ENCODE data around the gene CDH13. TPM values are rescaled to one million over a fixed set of nuclear protein-coding genes. Genes with fewer than 3 reads are reported as not detected.

Gene CDH13
- total and polyA plus RNA-seq, 10 of the 15 experiments (the other 5 are each of a cell fraction or from before 2014, with no cell fraction given), result under 0.01 to 0.05 TPM; not detected in 8

- in situ Hi-C loops (cut with MboI), result no loop called here
- no peak for TF ChIP-seq POLR2A (IDR thresholded peaks at IDR 0.05; ENCODE audit: low read depth, low read length)
- no peak for TF ChIP-seq STAT1 (conservative IDR thresholded peaks at IDR 0.05)
- TF ChIP-seq ETV6 (conservative IDR thresholded peaks at IDR 0.05 in 1 of 2, IDR thresholded peaks at IDR 0.05 in 1 of 2; ENCODE audit: borderline replicate concordance in 1 of 2, low read depth in 1 of 2), result no peak
- no peak for TF ChIP-seq SRF (IDR thresholded peaks at IDR 0.05; ENCODE audit: low read depth in 2 of 2, low read length in 2 of 2)
- no peak for TF ChIP-seq MYC (IDR thresholded peaks at IDR 0.05; ENCODE audit: insufficient read depth, insufficient read length, insufficient replicate concordance, low read length, severe bottlenecking)
- no peak for TF ChIP-seq KLF5 (IDR thresholded peaks at IDR 0.05; ENCODE audit: partially characterized antibody)
- no peak for TF ChIP-seq MEF2B (IDR thresholded peaks at IDR 0.05; ENCODE audit: partially characterized antibody, poor library complexity, severe bottlenecking)
- TF ChIP-seq RUNX3 (IDR thresholded peaks at IDR 0.05; ENCODE audit: low read length), result no peak
- TF ChIP-seq SMAD1 (IDR thresholded peaks at IDR 0.05; ENCODE audit: low read depth, partially characterized antibody), result no peak
- no peak for TF ChIP-seq POU2F2 (IDR thresholded peaks at IDR 0.05; ENCODE audit: borderline replicate concordance, low read depth, low read length)
- no peak for TF ChIP-seq MAX (IDR thresholded peaks at IDR 0.05; ENCODE audit: low read depth, low read length)
- TF ChIP-seq NFYB (IDR thresholded peaks at IDR 0.05; ENCODE audit: insufficient read depth, low read depth, low read length), result no peak
- TF ChIP-seq MTA3 (IDR thresholded peaks at IDR 0.05; ENCODE audit: borderline replicate concordance, low read length), result no peak
- TF ChIP-seq CBX5 (IDR thresholded peaks at IDR 0.05; ENCODE audit: low read depth), result no peak
- no peak for TF ChIP-seq TCF3 (IDR thresholded peaks at IDR 0.05; ENCODE audit: borderline replicate concordance, insufficient read depth, low read depth, low read length)
- no peak for TF ChIP-seq RELB (IDR thresholded peaks at IDR 0.05; ENCODE audit: low read depth)
- no peak for TF ChIP-seq BCL3 (IDR thresholded peaks at IDR 0.05; ENCODE audit: borderline replicate concordance, insufficient read depth, low read depth, low read length, poor library complexity, severe bottlenecking)
- TF ChIP-seq TCF7 (IDR thresholded peaks at IDR 0.05; ENCODE audit: borderline replicate concordance), result no peak
- Histone ChIP-seq H3K4me3 (no peak overlapping the region), H3K9me3 (replicated peaks; ENCODE audit: control insufficient read depth, insufficient read depth, low read length) (no peaks in the 10 kb centered on the region), H3K27me3 (replicated peaks in 1 of 2; ENCODE audit: control insufficient read depth in 2 of 2, insufficient read depth in 2 of 2, low read length in 1 of 2) (no peaks in the 10 kb centered on the region), H3K9ac (ENCODE audit: control insufficient read depth, insufficient read depth, low read length) (no peak overlapping the region), H3K4me2 (ENCODE audit: control insufficient read depth, insufficient read depth) (no peak overlapping the region), H3K27ac (ENCODE audit: control insufficient read depth, insufficient read depth) (no peak overlapping the region), H2AFZ (ENCODE audit: control insufficient read depth, low read depth, low read length) (no peak overlapping the region), H4K20me1 (ENCODE audit: control insufficient read depth, insufficient read depth) (no peaks in the 10 kb centered on the region), H3K36me3 (ENCODE audit: control insufficient read depth in 2 of 2, insufficient read depth in 2 of 2, low read length in 1 of 2) (no peaks in the 10 kb centered on the region), H3K4me1 (ENCODE audit: control insufficient read depth, insufficient read depth, low read length) (no peaks in the 10 kb centered on the region), H3K79me2 (ENCODE audit: control insufficient read depth, insufficient read depth, low read length) (no peaks in the 10 kb centered on the region)
- ChIA-PET SMC1A (ENCODE audit: uncharacterized antibody, unreplicated experiment) (no interaction called here), RAD21 (ENCODE audit: unreplicated experiment) (no interaction called here), POLR2A (no interaction called here), CTCF (interaction anchor here (0.6 kb wide), 1 partner anchor 1475 kb away, joined by 3 read pairs; no protein-coding TSS in a partner anchor)
- intact Hi-C loops (cut with micrococcal nuclease; ENCODE audit: unreplicated experiment), result no loop called here
- no peak for DNase-seq (ENCODE audit: low read depth, low spot score)
- no TSS peak for BruUV-seq (replicated peaks)
- no peak for ATAC-seq
- 20% methylated on average over 2 of the region's 2 CpGs for WGBS (ENCODE audit: insufficient coverage, insufficient replicate concordance, low lambda C conversion rate, missing lambda C conversion rate)
- no peak for FAIRE-seq
Observed at GRCh38 chr16:82758904-82759303, 132.1 kb downstream of the CDH13 start.
